GM12874 (cell line): ENCODE results near the gene GNB3.

ENCODE experiments used
- CTCF ChIP-seq: IDR thresholded peaks from 2 replicates; pipeline ENCODE4 v1.5.1; 2011; ENCODE audit warnings: low read depth, mild to moderate bottlenecking, control low read depth, low read length, moderate library complexity; ENCODE audit not compliant: insufficient read depth

The GNB3 gene

GRCh38 chr12:6840761-6841515 is at the start of gene GNB3:
GNB3 (plus strand) TSS chr12:6840925; CDS start chr12:6841288, 363 bp downstream.
- TF ChIP-seq CTCF, result no peak

- TF ChIP-seq CTCF, result no peak
Measured at GRCh38 chr12:6791931-6792520, 48.7 kb upstream of the GNB3 start.

- TF ChIP-seq CTCF, result no peak
Measured at GRCh38 chr12:6792522-6793201, 48.1 kb upstream of the GNB3 start.

- no peak for TF ChIP-seq CTCF
Measured at GRCh38 chr12:6795088-6795487, 45.6 kb upstream of the GNB3 start.

- no peak for TF ChIP-seq CTCF
Measured at GRCh38 chr12:6796576-6796975, 44.1 kb upstream of the GNB3 start.

- no peak for TF ChIP-seq CTCF
Measured at GRCh38 chr12:6799147-6799546, 41.6 kb upstream of the GNB3 start.

- no peak for TF ChIP-seq CTCF
Measured at GRCh38 chr12:6807170-6807569, 33.6 kb upstream of the GNB3 start.
